Ishikawa (cell line): ENCODE measurements around the gene COG1.

Experiments used
- CEBPB ChIP-seq: IDR thresholded peaks from 2 replicates; pipeline ENCODE4 v1.6.1; 2012
- CREB1 ChIP-seq: IDR thresholded peaks from 2 replicates; pipeline ENCODE4 v1.6.1; 2012; ENCODE audit warnings: low read depth
- EGR1 ChIP-seq: IDR thresholded peaks from 2 replicates; pipeline ENCODE4 v1.6.1; 2012
- EP300 ChIP-seq: IDR thresholded peaks from 2 replicates; pipeline ENCODE4 v1.6.1; 2012; ENCODE audit warnings: borderline replicate concordance
- FOXM1 ChIP-seq: IDR thresholded peaks from 2 replicates; pipeline ENCODE4 v1.6.1; 2012; ENCODE audit warnings: low read depth, borderline replicate concordance
- NFIC ChIP-seq: IDR thresholded peaks from 2 replicates; pipeline ENCODE4 v1.6.1; 2012
- RAD21 ChIP-seq: IDR thresholded peaks from 2 replicates; pipeline ENCODE4 v1.6.1; 2012; ENCODE audit warnings: low read depth
- TAF1 ChIP-seq: IDR thresholded peaks from 2 replicates; pipeline ENCODE4 v1.6.1; 2012; ENCODE audit warnings: low read depth, mild to moderate bottlenecking
- TEAD4 ChIP-seq: IDR thresholded peaks from 2 replicates; pipeline ENCODE4 v1.6.1; 2012
- YY1 ChIP-seq: IDR thresholded peaks from 2 replicates; pipeline ENCODE4 v1.6.1; 2012; ENCODE audit warnings: low read depth
- ZBTB7A ChIP-seq: IDR thresholded peaks from 2 replicates; pipeline ENCODE4 v1.6.1; 2012; ENCODE audit warnings: low read depth
- TF ChIP-seq, protein P1 (sequence below): IDR thresholded peaks from 2 replicates; pipeline ENCODE4 v1.6.1; 2012
- TF ChIP-seq, protein P2 (sequence below): IDR thresholded peaks from 2 replicates; pipeline ENCODE4 v1.6.1; 2012; ENCODE audit warnings: low read depth, mild to moderate bottlenecking
- TF ChIP-seq, protein P3 (sequence below): IDR thresholded peaks from 2 replicates; pipeline ENCODE4 v1.6.1; 2012

DNA sequence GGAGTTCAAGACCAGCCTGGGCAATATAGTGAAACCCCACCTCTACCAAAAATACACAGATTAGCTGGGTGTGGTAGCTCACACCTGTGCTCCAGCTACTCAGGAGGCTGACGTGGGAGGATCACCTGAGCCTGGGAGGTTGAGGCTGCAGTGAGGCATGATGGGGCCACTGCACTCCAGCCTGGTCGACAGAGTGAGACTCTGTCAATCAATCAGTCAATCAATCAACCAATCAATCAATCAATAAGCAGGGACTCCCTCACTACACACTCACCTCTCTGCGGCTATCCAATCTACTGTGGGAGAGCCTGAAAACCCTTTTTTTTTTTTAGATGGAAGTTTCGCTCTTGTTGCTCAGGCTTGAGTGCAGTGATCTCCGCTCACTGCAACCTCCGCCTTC, 37.2 kb downstream of the COG1 start:
- TF ChIP-seq TAF1 (no peak), EGR1 (no peak), CEBPB (no peak), RAD21 (no peak), EP300 (no peak), FOXM1 (no peak), ZBTB7A (no peak), NFIC (no peak), TEAD4 (no peak), CREB1 (no peak), YY1 (no peak)
- TF ChIP-seq, protein P1, sequence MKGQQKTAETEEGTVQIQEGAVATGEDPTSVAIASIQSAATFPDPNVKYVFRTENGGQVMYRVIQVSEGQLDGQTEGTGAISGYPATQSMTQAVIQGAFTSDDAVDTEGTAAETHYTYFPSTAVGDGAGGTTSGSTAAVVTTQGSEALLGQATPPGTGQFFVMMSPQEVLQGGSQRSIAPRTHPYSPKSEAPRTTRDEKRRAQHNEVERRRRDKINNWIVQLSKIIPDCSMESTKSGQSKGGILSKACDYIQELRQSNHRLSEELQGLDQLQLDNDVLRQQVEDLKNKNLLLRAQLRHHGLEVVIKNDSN = no peak
- TF ChIP-seq, protein P2, sequence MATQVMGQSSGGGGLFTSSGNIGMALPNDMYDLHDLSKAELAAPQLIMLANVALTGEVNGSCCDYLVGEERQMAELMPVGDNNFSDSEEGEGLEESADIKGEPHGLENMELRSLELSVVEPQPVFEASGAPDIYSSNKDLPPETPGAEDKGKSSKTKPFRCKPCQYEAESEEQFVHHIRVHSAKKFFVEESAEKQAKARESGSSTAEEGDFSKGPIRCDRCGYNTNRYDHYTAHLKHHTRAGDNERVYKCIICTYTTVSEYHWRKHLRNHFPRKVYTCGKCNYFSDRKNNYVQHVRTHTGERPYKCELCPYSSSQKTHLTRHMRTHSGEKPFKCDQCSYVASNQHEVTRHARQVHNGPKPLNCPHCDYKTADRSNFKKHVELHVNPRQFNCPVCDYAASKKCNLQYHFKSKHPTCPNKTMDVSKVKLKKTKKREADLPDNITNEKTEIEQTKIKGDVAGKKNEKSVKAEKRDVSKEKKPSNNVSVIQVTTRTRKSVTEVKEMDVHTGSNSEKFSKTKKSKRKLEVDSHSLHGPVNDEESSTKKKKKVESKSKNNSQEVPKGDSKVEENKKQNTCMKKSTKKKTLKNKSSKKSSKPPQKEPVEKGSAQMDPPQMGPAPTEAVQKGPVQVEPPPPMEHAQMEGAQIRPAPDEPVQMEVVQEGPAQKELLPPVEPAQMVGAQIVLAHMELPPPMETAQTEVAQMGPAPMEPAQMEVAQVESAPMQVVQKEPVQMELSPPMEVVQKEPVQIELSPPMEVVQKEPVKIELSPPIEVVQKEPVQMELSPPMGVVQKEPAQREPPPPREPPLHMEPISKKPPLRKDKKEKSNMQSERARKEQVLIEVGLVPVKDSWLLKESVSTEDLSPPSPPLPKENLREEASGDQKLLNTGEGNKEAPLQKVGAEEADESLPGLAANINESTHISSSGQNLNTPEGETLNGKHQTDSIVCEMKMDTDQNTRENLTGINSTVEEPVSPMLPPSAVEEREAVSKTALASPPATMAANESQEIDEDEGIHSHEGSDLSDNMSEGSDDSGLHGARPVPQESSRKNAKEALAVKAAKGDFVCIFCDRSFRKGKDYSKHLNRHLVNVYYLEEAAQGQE = no peak
- TF ChIP-seq, protein P3, sequence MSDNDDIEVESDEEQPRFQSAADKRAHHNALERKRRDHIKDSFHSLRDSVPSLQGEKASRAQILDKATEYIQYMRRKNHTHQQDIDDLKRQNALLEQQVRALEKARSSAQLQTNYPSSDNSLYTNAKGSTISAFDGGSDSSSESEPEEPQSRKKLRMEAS = no peak
